SK-N-SH (cell line): Measurements from ENCODE around the gene TSNAXIP1. TPM values are rescaled to one million over a fixed set of nuclear protein-coding genes. Genes with fewer than 3 reads are reported as not detected.

Experiments
- CTCF ChIA-PET: fragments of 300-600, 350-600 bp; formaldehyde crosslinking; extraction: SDS; loops from one replicate; lab custom pipeline; 2021; lab: Yijun Ruan, JAX
- POLR2A ChIA-PET: fragments of 350-600 bp; sonication (Branson Sonifier 250); formaldehyde crosslinking; extraction: SDS; loops from one replicate; lab custom pipeline; 2020; ENCODE audit warnings: antibody characterized with exemption, inconsistent platforms; lab: Yijun Ruan, JAX
- DNase-seq: peaks from one replicate; pipeline ENCODE4 v3.0.0; 2012
- H2AFZ ChIP-seq: fragments of 200-600 bp; sonication (generic); 2 replicates; pipeline ENCODE4 v1.8.1; 2016; ENCODE audit warnings: antibody characterized with exemption, mild to moderate bottlenecking, low read depth
- H3F3A ChIP-seq: fragments of 200-600 bp; sonication (generic); replicated peaks from 2 replicates; pipeline ENCODE3; 2016; ENCODE audit warnings: antibody characterized with exemption, mild to moderate bottlenecking; ENCODE audit not compliant: insufficient read depth
- H3K27ac ChIP-seq, 2 experiments: fragments of 200-500 bp in 1 of 2; fragments of 200-600 bp in 1 of 2; sonication (Bioruptor generic) in 1 of 2; sonication (generic), shearing (Covaris generic) in 1 of 2; 2 replicates each; pipeline versions ENCODE4 v1.5.1 to v1.6.1; 2014 to 2016; ENCODE audit warnings: low read depth in 2 of 2, inconsistent platforms in 1 of 2, low read length in 1 of 2, mild to moderate bottlenecking in 1 of 2, mixed read lengths in 1 of 2
- H3K27me3 ChIP-seq: fragments of 200-600 bp; sonication (generic), shearing (Covaris generic); 2 replicates; pipeline ENCODE4 v1.6.1; 2016; ENCODE audit warnings: mixed run types; ENCODE audit not compliant: insufficient read depth
- H3K36me3 ChIP-seq, 2 experiments: fragments of 200-500 bp in 1 of 2; fragments of 200-600 bp in 1 of 2; sonication (Bioruptor generic) in 1 of 2; sonication (generic) in 1 of 2; replicated peaks in 1 of 2; 2 replicates each; pipeline versions ENCODE3 to v1.5.1; 2014 to 2016; ENCODE audit warnings: low read length in 1 of 2, mild to moderate bottlenecking in 1 of 2; ENCODE audit not compliant: insufficient read depth in 2 of 2, control insufficient read depth in 1 of 2
- H3K4me1 ChIP-seq, 2 experiments: fragments of 200-500 bp in 1 of 2; fragments of 200-600 bp in 1 of 2; sonication (Bioruptor generic) in 1 of 2; sonication (generic), shearing (Covaris generic) in 1 of 2; 2 replicates each; pipeline versions ENCODE4 v1.5.1 to v1.6.1; 2014 to 2016; ENCODE audit warnings: low read depth in 1 of 2, low read length in 1 of 2, mixed run types in 1 of 2; ENCODE audit not compliant: insufficient read depth in 2 of 2, control insufficient read depth in 1 of 2
- H3K4me2 ChIP-seq: fragments of 200-600 bp; sonication (generic), shearing (Covaris generic); 2 replicates; pipeline ENCODE4 v1.6.1; 2017; ENCODE audit warnings: mixed run types
- H3K4me3 ChIP-seq, 2 experiments: fragments of 200-500 bp in 1 of 2; fragments of 200-600 bp in 1 of 2; sonication (Bioruptor generic) in 1 of 2; sonication (generic), shearing (Covaris generic) in 1 of 2; 2 replicates each; pipeline versions ENCODE4 v1.5.1 to v1.8.1; 2014 to 2016; ENCODE audit warnings: low read depth in 2 of 2, inconsistent platforms in 1 of 2, low read length in 1 of 2, mild to moderate bottlenecking in 1 of 2, mixed read lengths in 1 of 2, moderate library complexity in 1 of 2
- H3K79me2 ChIP-seq: fragments of 200-600 bp; sonication (generic); 2 replicates; pipeline ENCODE4 v1.8.1; 2017; ENCODE audit warnings: mild to moderate bottlenecking; ENCODE audit not compliant: insufficient read depth
- H3K9ac ChIP-seq: fragments of 200-600 bp; sonication (generic); 2 replicates; pipeline ENCODE4 v1.6.1; 2017; ENCODE audit warnings: mixed run types
- H3K9me2 ChIP-seq: fragments of 200-600 bp; sonication (generic); 2 replicates; pipeline ENCODE4 v1.6.1; 2017; ENCODE audit warnings: mixed run types
- H3K9me3 ChIP-seq: fragments of 200-600 bp; sonication (generic); 2 replicates; pipeline ENCODE4 v1.6.1; 2017; ENCODE audit warnings: mixed run types, mild to moderate bottlenecking, moderate library complexity
- H4K20me1 ChIP-seq: fragments of 200-600 bp; sonication (generic); 2 replicates; pipeline ENCODE4 v1.6.1; 2017; ENCODE audit warnings: mild to moderate bottlenecking, mixed run types; ENCODE audit not compliant: insufficient read depth
- ELF1 ChIP-seq: IDR thresholded peaks from 2 replicates; pipeline ENCODE4 v1.4.0; 2012
- EP300 ChIP-seq, 2 experiments: IDR thresholded peaks; 2 replicates each; pipeline versions ENCODE4 v1.4.0 to v1.6.1; 2012; ENCODE audit warnings: borderline replicate concordance in 1 of 2, low read depth in 1 of 2, low read length in 1 of 2
- EZH2phosphoT487 ChIP-seq: fragments of 200-600 bp; sonication (generic); IDR thresholded peaks from 2 replicates; pipeline ENCODE4 v1.6.1; 2017; ENCODE audit warnings: low read depth, mixed run types, mild to moderate bottlenecking, antibody characterized with exemption, moderate library complexity, borderline replicate concordance
- FOSL2 ChIP-seq: IDR thresholded peaks from 2 replicates; pipeline ENCODE4 v1.4.0; 2012; ENCODE audit warnings: low read depth, mild to moderate bottlenecking, moderate library complexity, borderline replicate concordance
- FOXJ3 ChIP-seq: sonication (generic); formaldehyde crosslinking; IDR thresholded peaks from 2 replicates; pipeline ENCODE4 v1.5.1; 2020; ENCODE audit warnings: mild to moderate bottlenecking, missing genetic modification reagents
- JUND ChIP-seq: IDR thresholded peaks from 2 replicates; pipeline ENCODE4 v1.4.0; 2012
- MEF2A ChIP-seq: IDR thresholded peaks from 2 replicates; pipeline ENCODE4 v1.4.0; 2012; ENCODE audit warnings: low read depth, borderline replicate concordance
- MXI1 ChIP-seq: IDR thresholded peaks from 2 replicates; pipeline ENCODE4 v1.6.1; 2012; ENCODE audit warnings: mild to moderate bottlenecking, low read depth, low read length, improper control_type of control experiment
- SIN3A ChIP-seq: IDR thresholded peaks from 2 replicates; pipeline ENCODE4 v1.6.1; 2012; ENCODE audit warnings: low read depth, mild to moderate bottlenecking, low read length, moderate library complexity, borderline replicate concordance
- TAF1 ChIP-seq: IDR thresholded peaks from 2 replicates; pipeline ENCODE4 v1.6.1; 2012; ENCODE audit warnings: low read depth, mild to moderate bottlenecking, low read length, moderate library complexity, borderline replicate concordance
- TEAD4 ChIP-seq: IDR thresholded peaks from 2 replicates; pipeline ENCODE4 v1.4.0; 2012; ENCODE audit warnings: mild to moderate bottlenecking, borderline replicate concordance; ENCODE audit not compliant: insufficient read depth
- WGBS: methylation state at CpG from one replicate; pipeline ENCODE4 v1.1.6; 2017; ENCODE audit warnings: low lambda C conversion rate; 5-methylcytosine and 5-hydroxymethylcytosine counted together
- polyA plus RNA-seq, 3 experiments: library from polyadenylated mRNA; depleted of rRNA; stranded (reverse); fragments of >200 nt; gene quantifications; 2 replicates each; pipeline ENCODE4 v1.2.3, GENCODE V29; 2012
- TF ChIP-seq, protein P1 (sequence below): fragments of 150-350 bp; IDR thresholded peaks from 2 replicates; pipeline ENCODE4 v1.6.1; 2017; ENCODE audit warnings: antibody characterized with exemption, low read length, low read depth, borderline replicate concordance
- TF ChIP-seq, protein P2 (sequence below): IDR thresholded peaks from 2 replicates; pipeline ENCODE4; 2012
- TF ChIP-seq, protein P3 (sequence below): IDR thresholded peaks from 2 replicates; pipeline ENCODE4 v1.6.1; 2012; ENCODE audit warnings: mild to moderate bottlenecking, low read depth, low read length, moderate library complexity

The TSNAXIP1 gene
- polyA plus RNA-seq, 1 of the 3 experiments (the other 2 are of a cell fraction) = 4.4 TPM

DNA sequence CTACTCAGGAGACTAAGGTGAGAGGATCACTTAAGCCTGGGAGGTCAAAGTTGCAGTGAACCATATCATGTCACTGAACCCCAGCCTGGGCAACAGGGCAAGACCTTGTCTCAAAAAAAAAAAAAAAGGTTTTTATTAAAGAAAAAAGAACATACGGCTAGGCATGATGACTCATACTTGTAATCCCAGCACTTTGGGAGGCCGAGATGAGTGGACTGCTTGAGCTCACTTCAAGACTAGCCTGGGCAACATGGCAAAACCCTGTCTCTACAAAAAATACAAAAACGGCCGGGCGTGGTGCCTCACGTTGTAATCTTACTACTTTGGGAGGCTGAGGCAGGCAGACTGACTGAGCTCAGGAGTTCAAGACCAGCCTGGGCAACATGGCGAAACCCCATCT lies 38.7 kb upstream of the TSNAXIP1 start:
- WGBS = 64% methylated on average over 7 of the region's 7 CpGs
- 0 out of 4 replicates have a peak overlapping the region, but pooled peaks of 1 of the 2 experiments have one; percentile 25 for H3K27ac ChIP-seq
- ChIA-PET CTCF (interaction anchor here (1.0 kb wide), 1 partner anchor 10 kb away, joined by 3 read pairs; no protein-coding TSS in a partner anchor), POLR2A (interaction anchor here (1.3 kb wide), 1 partner anchor 9 kb away, joined by 4 read pairs; no protein-coding TSS in a partner anchor)
- H3K4me3 ChIP-seq = no peak overlapping the region
- TF ChIP-seq FOSL2 = peak; percentile 80
- no peak for TF ChIP-seq SIN3A
- peak; percentile 53 for TF ChIP-seq JUND
- H3K27me3 ChIP-seq = no peaks in the 10 kb centered on the region
- no peaks in the 10 kb centered on the region for H4K20me1 ChIP-seq
- no peak overlapping the region for H2AFZ ChIP-seq
- H3K9me3 ChIP-seq = no peaks in the 10 kb centered on the region
- no peaks in the 10 kb centered on the region; the same call in 1 of the 2 replicates for H3K79me2 ChIP-seq
- peaks cover 0 to 7% of the 10 kb centered on the region in 2 experiments for H3K36me3 ChIP-seq
- no peaks in the 10 kb centered on the region for H3K9me2 ChIP-seq
- H3K4me2 ChIP-seq = no peak overlapping the region
- no peaks in the 10 kb centered on the region for H3F3A ChIP-seq
- H3K9ac ChIP-seq = no peak overlapping the region
- DNase-seq = no peak
- H3K4me1 ChIP-seq = peaks cover 0 to 3% of the 10 kb centered on the region in 2 experiments; a peak in 1 of 4 replicates

DNA sequence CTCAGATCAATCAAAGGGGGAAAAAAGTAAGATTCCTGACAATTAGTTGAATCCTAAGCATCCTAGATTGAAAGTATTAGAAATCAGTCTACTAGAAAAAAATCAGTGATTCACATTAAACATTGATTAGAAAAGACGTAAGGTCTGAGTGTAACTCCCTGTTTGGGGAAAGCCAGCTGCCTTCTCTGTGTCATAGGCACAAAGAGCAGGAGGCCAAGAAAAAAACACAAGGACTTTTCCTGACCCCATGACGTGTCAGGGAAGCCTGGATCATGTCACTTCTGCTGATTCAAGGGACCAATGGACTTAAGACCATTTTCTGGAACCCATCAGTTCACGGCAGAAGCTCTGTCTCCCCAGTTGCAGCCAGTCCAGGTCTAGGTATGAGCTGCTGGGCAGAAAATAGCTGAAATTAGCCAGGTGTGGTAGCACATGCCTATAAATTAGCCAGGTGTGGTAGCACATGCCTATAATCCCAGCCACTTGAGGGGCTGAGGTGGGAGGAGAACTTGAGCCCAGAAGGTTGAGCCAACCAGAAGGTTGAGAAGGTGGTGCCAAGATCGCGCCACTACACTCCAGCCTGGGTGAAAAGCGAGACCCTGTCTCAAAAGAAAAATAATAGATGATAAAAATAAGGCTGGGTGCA lies 36.2 kb upstream of the TSNAXIP1 start:
- no peak overlapping the region for H3K4me2 ChIP-seq
- H3K4me3 ChIP-seq = no peak overlapping the region
- whole genome bisulfite sequencing = 91% methylated on average over 6 of the region's 6 CpGs
- H3K9me3 ChIP-seq = no peaks in the 10 kb centered on the region
- H3K27me3 ChIP-seq = no peaks in the 10 kb centered on the region
- DNase-seq = no peak
- peaks cover 2% of the 10 kb centered on the region for H3K79me2 ChIP-seq
- TF ChIP-seq, protein P1, sequence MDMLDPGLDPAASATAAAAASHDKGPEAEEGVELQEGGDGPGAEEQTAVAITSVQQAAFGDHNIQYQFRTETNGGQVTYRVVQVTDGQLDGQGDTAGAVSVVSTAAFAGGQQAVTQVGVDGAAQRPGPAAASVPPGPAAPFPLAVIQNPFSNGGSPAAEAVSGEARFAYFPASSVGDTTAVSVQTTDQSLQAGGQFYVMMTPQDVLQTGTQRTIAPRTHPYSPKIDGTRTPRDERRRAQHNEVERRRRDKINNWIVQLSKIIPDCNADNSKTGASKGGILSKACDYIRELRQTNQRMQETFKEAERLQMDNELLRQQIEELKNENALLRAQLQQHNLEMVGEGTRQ = no peak
- TF ChIP-seq FOSL2 = no peak
- TF ChIP-seq MEF2A = no peak
- TF ChIP-seq EZH2phosphoT487 = no peak
- TF ChIP-seq FOXJ3 = no peak
- TF ChIP-seq EP300 (IDR thresholded peaks at IDR 0.05; ENCODE audit: borderline replicate concordance in 1 of 2, low read depth in 1 of 2, low read length in 1 of 2) = no peak
- no peak for TF ChIP-seq ELF1
- TF ChIP-seq TEAD4 = no peak
- no peak for TF ChIP-seq JUND
- TF ChIP-seq TAF1 = no peak
- TF ChIP-seq, protein P2, sequence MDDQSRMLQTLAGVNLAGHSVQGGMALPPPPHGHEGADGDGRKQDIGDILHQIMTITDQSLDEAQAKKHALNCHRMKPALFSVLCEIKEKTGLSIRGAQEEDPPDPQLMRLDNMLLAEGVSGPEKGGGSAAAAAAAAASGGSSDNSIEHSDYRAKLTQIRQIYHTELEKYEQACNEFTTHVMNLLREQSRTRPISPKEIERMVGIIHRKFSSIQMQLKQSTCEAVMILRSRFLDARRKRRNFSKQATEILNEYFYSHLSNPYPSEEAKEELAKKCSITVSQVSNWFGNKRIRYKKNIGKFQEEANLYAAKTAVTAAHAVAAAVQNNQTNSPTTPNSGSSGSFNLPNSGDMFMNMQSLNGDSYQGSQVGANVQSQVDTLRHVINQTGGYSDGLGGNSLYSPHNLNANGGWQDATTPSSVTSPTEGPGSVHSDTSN = no peak
- TF ChIP-seq SIN3A = no peak
- no peak for TF ChIP-seq MXI1
- TF ChIP-seq, protein P3, sequence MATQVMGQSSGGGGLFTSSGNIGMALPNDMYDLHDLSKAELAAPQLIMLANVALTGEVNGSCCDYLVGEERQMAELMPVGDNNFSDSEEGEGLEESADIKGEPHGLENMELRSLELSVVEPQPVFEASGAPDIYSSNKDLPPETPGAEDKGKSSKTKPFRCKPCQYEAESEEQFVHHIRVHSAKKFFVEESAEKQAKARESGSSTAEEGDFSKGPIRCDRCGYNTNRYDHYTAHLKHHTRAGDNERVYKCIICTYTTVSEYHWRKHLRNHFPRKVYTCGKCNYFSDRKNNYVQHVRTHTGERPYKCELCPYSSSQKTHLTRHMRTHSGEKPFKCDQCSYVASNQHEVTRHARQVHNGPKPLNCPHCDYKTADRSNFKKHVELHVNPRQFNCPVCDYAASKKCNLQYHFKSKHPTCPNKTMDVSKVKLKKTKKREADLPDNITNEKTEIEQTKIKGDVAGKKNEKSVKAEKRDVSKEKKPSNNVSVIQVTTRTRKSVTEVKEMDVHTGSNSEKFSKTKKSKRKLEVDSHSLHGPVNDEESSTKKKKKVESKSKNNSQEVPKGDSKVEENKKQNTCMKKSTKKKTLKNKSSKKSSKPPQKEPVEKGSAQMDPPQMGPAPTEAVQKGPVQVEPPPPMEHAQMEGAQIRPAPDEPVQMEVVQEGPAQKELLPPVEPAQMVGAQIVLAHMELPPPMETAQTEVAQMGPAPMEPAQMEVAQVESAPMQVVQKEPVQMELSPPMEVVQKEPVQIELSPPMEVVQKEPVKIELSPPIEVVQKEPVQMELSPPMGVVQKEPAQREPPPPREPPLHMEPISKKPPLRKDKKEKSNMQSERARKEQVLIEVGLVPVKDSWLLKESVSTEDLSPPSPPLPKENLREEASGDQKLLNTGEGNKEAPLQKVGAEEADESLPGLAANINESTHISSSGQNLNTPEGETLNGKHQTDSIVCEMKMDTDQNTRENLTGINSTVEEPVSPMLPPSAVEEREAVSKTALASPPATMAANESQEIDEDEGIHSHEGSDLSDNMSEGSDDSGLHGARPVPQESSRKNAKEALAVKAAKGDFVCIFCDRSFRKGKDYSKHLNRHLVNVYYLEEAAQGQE = no peak
- no peak overlapping the region for H3K9ac ChIP-seq
- H3K9me2 ChIP-seq = no peaks in the 10 kb centered on the region
- H4K20me1 ChIP-seq = 0 out of 2 replicates have a peak, but pooled peaks cover 6% of the 10 kb centered on the region
- ChIA-PET POLR2A (interaction anchor here (0.6 kb wide), 1 partner anchor 33 kb away, joined by 4 read pairs; no protein-coding TSS in a partner anchor), CTCF (interaction anchor here (0.8 to 2.2 kb wide), 6 partner anchors 9 to 98 kb away, joined by 3 to 10 read pairs (median 3); no protein-coding TSS in a partner anchor)
- no peak overlapping the region for H3K27ac ChIP-seq
- H3F3A ChIP-seq = peaks cover 3% of the 10 kb centered on the region
- H3K36me3 ChIP-seq = peaks cover 0 to 10% of the 10 kb centered on the region in 2 experiments
- peaks cover 3 to 10% of the 10 kb centered on the region in 2 experiments; a peak in 1 of 4 replicates for H3K4me1 ChIP-seq
- H2AFZ ChIP-seq = no peak overlapping the region
